ENCODE measurements around the gene ZNF346.

- TF ChIP-seq POLR2A (IDR thresholded peaks at IDR 0.05) (no peak), POLR2AphosphoS5 (IDR thresholded peaks at IDR 0.05) (no peak)
These were observed 26.4 kb upstream of the ZNF346 start for GRCh38 chr5:176995896-176996767.

All from spleen (tissue), 3 donors.